ENCODE measurements around the gene TAS2R60. TPM values are rescaled to one million over a fixed set of nuclear protein-coding genes. Genes with fewer than 3 reads are reported as not detected.

Gene TAS2R60
- total RNA-seq, 1 experiment from 2014 or later, result 0.24 TPM

GRCh38 chr7:143439866-143440265 lies 3.4 kb upstream of the TAS2R60 start (continued):
- TF ChIP-seq IRF1 (CRISPR knock-in tag; IDR thresholded peaks at IDR 0.05), result no peak
- TF ChIP-seq ZMAT4 (CRISPR knock-in tag; IDR thresholded peaks at IDR 0.05), result no peak
- TF ChIP-seq CREB1 (CRISPR knock-in tag; IDR thresholded peaks at IDR 0.05), result no peak
- no peak for TF ChIP-seq GRHL2 (CRISPR knock-in tag; IDR thresholded peaks at IDR 0.05; ENCODE audit: insufficient replicate concordance, severe bottlenecking)
- no peak for TF ChIP-seq SOX15 (CRISPR knock-in tag; IDR thresholded peaks at IDR 0.05)
- TF ChIP-seq RORB (CRISPR knock-in tag; IDR thresholded peaks at IDR 0.05), result no peak
- no peak for TF ChIP-seq GTF2I (CRISPR knock-in tag; conservative IDR thresholded peaks at IDR 0.05)
- no peak for TF ChIP-seq FOXJ3 (CRISPR knock-in tag; IDR thresholded peaks at IDR 0.05; ENCODE audit: borderline replicate concordance)

GRCh38 chr7:143444063-143444782 lies 970 bp downstream of the TAS2R60 start:
- ChIA-PET CTCF (no interaction called here), POLR2A (no interaction called here)
- Mint-ChIP-seq H3K4me3 (no peak overlapping the region), H3K36me3 (no peaks in the 10 kb centered on the region), H3K27me3 (ENCODE audit: low read depth) (no peaks in the 10 kb centered on the region; the same call in 1 of the 2 replicates), H3K4me1 (no peaks in the 10 kb centered on the region), H3K27ac (no peak overlapping the region), H3K9me3 (no peaks in the 10 kb centered on the region)
- TF ChIP-seq TP53 (CRISPR knock-in tag; IDR thresholded peaks at IDR 0.05) (no peak), GRHL2 (CRISPR knock-in tag; IDR thresholded peaks at IDR 0.05; ENCODE audit: insufficient replicate concordance, severe bottlenecking) (no peak), FOXK1 (CRISPR knock-in tag; IDR thresholded peaks at IDR 0.05) (no peak), AFF4 (CRISPR knock-in tag; IDR thresholded peaks at IDR 0.05; ENCODE audit: borderline replicate concordance) (no peak), ZNF121 (CRISPR knock-in tag; IDR thresholded peaks at IDR 0.05) (no peak), E2F1 (CRISPR knock-in tag; IDR thresholded peaks at IDR 0.05) (no peak), E2F4 (CRISPR knock-in tag; IDR thresholded peaks at IDR 0.05; ENCODE audit: borderline replicate concordance, low read depth) (no peak), TCF7 (CRISPR knock-in tag; IDR thresholded peaks at IDR 0.05; ENCODE audit: low read depth) (no peak)
- DNase-seq (ENCODE audit: low spot score), result no peak
- no peak for ATAC-seq

GRCh38 chr7:143444785-143445184 lies 1.5 kb downstream of the TAS2R60 start:
- Mint-ChIP-seq H3K4me1 (no peaks in the 10 kb centered on the region), H3K36me3 (no peaks in the 10 kb centered on the region), H3K4me3 (no peak overlapping the region), H3K9me3 (no peaks in the 10 kb centered on the region), H3K27me3 (ENCODE audit: low read depth) (no peaks in the 10 kb centered on the region; the same call in 1 of the 2 replicates), H3K27ac (no peak overlapping the region)
- TF ChIP-seq PRDM15 (CRISPR knock-in tag; IDR thresholded peaks at IDR 0.05), result no peak
- TF ChIP-seq AR (CRISPR knock-in tag; IDR thresholded peaks at IDR 0.05), result no peak
- TF ChIP-seq MLX (CRISPR knock-in tag; IDR thresholded peaks at IDR 0.05), result no peak
- TF ChIP-seq TCF7 (CRISPR knock-in tag; IDR thresholded peaks at IDR 0.05; ENCODE audit: low read depth), result no peak
- ATAC-seq, result no peak
- DNase-seq (ENCODE audit: low spot score), result no peak
- ChIA-PET CTCF (no interaction called here), POLR2A (no interaction called here)

All from WTC11 (cell line).